HG03457 (cell line): ENCODE measurements around the gene IQCH.
"Not testable (repeated sequence)": the region's sequence is repeated elsewhere in the genome, so short reads cannot be mapped to it uniquely, and the experiment has no call there.

ENCODE experiments used
- ATAC-seq: cut with Tn5 transposase; IDR thresholded peaks from one replicate; pipeline ENCODE4 v1.9.1; 2021; ENCODE audit warnings: moderate number of reproducible peaks; ENCODE audit not compliant: unreplicated experiment

IQCH gene

DNA sequence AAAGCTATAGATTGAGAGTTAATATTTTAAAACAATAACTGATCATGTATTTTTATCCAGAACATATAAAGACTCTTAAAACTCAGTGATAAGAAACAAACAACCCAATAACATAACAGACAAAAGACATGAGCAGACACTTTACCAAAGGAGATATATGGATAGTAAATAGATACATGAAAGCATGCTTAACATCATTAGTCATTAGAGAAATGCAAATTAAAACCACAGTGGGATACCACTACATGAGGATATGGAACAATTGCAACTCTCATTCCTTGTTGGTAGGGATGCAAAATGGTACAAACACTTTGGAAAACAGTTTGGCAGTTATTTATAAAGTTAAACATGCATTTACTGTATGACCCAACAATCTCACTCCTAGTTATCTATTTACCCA is 95.0 kb downstream of the IQCH start:
- ATAC-seq: no peak

DNA sequence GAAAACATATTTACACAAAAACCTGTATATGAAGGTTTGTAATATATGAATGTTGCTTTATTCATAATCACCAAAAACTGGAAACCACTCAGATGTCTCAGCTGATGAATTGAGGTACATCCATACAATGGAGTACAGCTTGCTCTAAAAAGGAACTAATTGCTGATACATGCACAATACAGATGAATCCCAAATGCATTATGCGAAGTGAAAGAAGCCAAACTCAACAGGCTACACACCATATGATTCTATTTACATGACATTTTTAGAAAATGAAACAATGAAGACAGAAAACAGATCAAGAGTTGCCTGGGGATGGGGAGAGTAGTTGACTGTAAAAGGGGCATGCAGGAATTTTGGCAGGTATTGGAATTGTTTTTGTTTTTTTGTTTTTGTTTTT is 95.5 kb downstream of the IQCH start:
- no peak for ATAC-seq

DNA sequence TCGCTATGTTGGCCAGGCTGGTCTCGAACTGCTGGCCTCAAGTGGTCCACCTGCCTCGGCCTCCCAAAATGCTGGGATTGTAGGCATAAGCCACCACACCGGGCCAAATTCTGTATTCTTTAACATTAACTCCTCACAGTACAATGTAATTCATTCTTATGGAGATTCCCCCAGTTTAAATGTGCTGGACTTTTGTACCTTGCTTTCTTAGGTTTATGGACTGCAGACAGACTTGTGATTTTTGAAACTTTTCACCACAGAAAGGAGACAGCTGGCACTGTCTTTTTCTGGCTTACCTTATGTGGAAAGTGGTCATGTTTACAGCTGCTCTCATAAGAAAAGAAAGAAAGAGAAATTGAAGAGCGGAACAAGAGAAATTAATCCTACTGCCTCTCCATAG is 103.8 kb downstream of the IQCH start:
- ATAC-seq: no peak

DNA sequence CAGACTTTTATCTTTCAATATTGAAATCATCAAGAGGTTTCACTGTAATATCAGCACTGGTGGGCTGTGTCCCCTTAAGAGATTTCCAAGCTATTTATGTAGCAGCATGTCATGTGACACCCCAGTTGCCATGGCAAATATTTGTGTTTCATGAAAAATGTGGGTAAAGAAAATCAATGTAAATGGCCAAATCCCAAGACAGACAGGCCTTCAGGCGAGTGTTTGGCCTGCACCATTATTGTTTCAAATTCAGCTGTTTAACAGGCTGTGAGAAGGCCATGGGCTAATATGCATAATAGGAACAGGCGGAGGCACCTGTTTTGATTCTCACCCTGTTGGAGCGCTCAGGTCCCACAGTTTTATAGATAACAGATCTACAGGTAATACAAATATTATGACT is 104.2 kb downstream of the IQCH start:
- no peak for ATAC-seq

DNA sequence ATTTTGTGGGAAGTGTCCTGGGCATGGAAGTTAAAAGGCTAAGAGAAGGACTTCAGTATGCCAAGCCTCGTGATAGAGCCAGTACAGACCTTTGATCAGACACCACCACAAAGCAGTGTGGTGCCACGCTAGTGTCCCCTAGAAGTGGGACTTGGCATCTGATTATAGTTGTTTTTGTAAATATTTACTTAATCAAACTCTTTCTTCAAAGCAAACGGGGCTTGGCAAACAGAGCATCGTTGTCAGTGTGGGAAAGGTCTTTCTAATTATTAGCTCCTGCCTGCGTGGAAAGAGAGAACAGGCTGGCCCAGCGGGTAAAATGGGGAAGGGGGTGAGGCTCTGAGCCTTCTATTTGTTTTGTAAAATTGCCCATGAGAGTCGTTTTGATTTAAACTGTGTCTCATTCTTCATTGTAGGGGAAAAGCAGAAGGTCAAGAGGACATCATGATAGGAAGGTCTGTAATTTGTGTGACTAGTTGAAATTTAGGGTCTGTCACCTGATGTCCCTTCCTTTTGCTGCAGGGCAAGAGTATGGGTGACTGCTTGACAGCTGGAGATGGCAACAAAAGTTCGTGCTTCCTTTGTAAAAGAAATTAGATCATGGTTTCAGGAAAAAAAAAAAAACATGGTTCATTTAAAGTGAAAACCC is 105.0 kb downstream of the IQCH start:
- no peak for ATAC-seq

DNA sequence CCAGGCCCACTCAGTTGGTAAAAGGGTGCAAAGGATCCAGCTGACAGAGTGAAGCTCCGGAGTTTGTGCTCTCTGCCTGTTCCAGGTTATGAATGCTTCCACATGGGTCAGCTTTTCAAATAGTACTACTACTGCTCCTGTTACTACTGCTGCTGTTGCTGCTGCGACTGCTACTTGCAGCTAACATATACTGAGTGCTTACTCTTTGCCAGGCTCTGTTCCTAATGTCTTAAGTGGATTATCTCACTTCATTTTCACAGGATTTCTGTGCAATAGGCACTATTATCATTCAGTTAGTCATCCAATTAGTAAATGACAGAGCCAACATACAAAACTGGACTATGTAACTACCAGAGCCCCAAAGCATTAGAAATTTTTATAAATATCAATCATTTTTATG is 106.5 kb downstream of the IQCH start:
- ATAC-seq: no peak

DNA sequence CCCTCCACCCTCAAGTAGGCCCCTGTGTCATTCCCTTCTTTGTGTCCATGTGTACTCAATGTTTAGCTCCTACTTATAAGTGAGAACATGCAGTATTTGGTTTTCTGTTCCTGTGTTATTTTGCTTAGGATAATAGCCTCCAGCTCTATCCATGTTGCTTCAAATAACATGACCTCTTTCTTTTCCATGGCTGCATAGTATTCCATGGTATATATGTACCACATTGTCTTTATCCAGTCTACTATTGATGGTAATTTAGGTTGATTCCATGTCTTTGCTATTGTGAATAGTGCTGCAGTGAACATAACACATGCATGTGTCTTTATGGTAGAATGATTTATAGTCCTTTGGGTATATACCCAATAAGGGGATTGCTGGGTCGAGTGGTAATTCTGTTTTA is 109.1 kb downstream of the IQCH start:
- ATAC-seq: not testable (repeated sequence)

DNA sequence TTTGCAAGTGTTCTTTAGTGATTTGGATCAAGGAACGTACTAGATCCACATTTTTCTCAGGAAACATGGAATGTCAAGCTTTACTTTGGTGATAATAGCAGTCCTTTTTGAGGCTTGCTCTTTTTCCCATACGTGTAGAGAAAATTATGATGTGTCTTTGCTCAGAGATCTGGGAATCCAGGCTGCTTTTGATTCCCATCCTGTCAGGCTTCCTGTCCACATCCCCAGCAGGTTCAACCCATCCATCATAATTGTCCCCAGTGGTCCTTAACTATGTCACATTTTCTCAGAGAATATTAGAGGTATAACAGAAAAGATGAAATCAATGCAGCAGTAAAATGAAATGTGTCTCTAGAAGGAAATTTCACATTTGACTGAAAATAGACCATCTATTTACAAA is 111.4 kb downstream of the IQCH start:
- no peak for ATAC-seq

DNA sequence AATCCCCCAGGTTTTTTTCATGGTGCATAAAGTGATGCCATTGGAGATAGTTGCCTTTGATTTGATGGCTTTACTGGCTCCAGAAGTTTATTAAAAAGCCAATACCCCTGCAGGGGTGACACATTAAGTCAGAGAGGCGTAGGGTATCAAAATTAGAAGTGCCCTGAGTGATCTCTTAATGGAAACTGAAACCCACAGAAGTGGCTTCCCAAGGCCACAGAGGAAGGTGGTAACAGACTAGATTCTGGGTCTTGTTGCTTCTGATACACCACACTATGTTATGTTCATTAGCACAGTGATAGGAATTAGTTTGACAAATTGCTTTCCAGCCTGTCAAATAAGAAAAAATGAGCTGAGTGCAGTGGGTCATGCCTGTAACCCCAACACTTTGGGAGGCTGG is 112.3 kb downstream of the IQCH start:
- no peak for ATAC-seq

DNA sequence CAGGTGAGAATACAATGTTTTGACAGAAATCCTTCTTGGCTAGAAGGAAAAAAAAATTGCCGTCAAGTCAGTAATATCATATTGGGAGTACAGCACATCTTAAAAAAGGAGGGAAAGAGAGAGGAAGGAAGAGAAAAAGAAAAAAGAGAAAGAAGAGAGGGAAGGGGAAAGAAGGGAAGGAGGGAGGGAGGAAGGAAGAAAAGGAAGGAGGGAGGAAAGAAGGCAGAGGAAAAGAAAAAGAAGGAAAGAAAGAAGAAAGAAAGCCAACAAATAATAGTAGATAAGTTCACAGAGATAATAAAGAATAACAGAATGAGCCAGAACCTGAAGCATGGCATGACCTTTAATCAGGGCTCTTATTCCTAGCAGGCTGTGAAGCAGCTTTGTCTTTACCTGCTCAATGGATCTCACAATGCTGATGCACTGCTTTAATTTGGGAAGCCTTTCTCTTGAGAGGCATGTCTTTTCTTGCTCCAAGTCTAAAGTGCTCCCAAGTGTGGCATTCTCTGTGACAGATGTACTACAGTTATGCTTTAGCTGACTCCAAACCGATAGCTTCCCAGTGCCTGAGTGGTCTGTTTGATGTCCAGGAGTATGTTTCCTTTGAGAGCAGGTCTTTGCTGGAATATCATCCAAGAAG is 114.9 kb downstream of the IQCH start:
- no peak for ATAC-seq

DNA sequence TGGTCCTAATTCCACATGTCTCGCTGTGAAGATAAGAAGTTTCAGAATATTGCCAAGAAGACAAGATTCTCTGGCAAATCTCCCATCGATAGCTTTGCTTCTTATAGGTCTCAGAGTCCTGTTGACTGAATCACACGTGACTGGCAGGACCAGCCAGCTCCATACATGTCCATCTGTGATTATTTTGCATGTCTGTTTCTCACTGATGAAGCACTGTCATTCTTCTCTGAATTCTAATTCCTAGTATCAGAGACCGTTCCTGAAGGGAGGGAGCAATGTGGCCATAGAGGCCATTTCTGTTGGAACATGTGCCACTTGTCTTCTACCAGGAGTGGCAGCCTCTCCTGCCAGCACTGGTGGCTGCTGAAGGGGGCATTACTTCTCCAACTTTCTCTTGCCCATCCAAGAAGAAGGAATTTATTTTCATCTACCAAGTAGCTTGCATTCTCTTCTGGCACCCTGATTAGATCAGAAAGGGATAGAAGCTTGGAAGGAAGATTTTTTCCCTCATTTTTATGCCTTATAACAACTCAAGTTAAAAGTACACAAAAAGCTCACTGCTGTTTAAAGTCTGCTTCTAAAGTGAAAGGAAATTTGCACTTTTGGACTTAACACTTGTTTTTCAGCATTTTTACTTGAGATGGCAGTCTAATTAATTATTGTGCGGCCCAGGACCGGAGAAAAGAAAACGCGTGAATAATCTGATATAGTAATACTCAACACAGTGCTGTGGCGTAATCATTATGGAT is 115.8 kb downstream of the IQCH start:
- no peak for ATAC-seq

DNA sequence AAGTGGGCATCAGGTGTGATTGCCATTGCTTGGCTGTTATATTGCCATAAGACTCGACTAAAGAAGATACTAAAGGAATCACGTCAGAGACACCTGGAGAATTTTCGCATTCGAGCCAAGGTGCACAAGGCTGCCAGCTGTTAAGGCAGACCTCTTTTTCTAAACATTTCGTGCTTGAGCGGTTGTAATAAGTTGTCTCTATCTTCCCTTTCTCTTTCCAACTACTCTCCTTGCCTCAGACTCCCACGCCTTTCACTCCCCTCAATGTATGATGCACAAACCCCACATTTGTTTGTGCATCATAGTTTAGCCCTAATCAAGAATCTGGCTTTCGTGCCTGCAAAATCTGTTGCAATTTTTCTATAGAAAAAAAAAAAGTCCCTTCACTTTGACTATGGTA is 118.0 kb downstream of the IQCH start:
- no peak for ATAC-seq

DNA sequence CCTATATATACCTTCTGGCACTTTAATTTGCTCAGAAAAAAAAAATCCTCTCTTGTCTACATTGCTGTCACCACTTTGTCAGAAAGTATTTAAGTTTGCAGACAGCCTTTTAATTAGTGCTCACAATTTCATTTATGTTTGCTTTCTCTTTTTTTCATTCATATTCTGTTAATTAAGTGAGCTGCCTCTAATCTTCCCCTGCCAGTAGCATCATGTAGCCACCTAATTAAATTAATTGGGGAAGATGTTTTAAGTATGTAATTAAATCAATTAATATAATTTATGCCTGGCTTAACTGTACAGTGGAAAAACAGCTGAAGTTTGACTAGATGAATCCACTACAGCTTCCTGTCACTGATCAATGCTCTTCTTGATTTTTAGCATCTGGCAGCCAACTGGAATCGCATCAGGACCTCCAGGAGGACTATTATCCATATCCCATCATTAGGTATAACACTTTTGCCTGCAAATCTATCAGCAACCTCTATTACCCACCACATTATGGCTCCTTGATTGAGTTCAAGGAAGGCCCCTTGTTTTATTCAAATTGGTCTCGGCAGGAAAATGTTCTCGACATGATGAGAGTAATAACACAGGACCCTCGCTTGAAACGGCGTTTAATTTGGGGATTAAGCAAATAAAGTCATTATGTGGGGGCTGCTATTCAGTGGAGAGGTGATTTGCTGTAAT is 118.5 kb downstream of the IQCH start:
- ATAC-seq: no peak

DNA sequence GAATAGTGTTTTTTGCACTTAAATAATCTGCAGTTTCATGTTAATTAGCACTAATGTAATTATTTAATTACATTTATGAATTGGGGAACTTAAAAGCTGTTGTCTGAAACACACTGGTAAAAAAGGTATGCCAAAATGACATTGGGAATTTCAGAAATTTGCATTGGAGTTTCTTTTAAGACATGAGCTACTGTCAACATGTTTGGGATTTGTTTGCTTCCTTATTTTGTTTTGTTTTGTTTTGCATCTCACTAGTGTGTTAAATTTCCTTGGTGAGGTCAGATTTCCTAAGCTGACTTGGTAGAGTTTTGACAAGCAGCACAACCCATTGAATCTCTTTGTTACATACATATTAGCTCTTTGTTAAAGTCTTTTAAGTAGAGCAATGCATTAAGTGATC is 119.4 kb downstream of the IQCH start:
- no peak for ATAC-seq

DNA sequence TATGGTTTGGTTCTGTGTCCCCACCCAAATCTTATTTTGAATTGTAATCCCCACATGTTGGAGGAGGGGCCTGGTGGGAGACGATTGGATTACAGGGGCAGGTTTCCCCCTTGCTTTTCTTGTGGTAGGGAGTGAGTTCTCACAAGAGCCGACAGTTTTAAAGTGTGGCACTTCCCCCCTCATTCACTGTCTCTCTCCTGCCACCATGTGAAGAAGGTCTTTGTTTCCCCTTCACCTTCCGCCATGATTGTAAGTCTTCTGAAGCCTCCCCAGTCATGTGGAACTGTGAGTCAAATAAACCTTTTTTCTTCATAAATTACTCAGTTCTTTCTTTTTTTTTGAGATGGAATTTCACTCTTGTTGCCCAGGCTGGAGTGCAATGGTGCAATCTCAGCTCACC is 124.9 kb downstream of the IQCH start:
- no peak for ATAC-seq

DNA sequence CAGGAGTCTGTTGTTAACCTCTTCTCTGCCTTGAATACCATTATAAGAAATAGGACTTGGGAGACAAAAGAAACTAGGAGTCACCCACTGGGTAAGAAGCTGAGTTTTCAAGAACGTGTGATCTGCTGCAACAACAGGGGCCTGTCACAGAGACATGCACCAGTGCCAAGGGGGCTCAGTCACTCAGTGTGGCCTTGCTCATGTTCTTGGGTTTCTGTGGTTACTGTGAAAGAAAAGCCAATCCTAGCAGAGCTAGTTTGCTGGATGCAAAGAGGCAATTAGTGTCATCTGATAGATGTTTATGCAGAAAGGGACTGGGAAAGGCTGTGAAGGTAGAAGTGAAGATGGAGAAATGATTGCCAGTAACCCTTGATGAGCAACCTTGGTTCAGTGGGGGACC is 126.3 kb downstream of the IQCH start:
- no peak for ATAC-seq

DNA sequence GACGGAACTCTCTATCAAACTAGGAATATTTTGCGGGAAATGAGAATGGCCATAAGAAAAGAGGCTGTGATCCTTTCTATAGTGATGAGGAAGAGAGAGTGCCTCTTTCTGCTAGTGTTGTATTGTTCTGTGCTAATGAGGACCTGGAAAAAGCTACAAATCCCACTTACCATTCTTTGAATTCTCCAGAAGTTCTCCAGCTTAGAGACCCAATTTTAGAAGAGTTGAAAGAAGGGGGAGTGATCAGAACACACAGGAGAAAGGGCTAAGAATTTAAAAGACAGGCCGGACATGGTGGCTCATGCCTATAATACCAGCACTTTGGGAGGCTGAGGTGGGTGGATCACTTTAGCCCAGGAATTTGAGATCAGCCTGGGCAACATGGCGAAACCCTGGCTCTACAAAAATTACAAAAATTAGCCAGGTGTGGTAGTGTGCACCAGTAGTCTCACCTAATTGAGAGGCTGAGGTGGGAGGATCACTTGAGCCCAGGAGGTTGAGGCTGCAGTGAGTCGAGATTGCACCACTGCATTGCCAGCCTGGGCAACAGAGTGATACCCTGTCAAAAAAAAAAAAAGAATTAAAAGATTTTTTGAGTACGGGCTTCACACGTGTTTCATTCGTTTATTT is 126.9 kb downstream of the IQCH start:
- ATAC-seq: no peak

DNA sequence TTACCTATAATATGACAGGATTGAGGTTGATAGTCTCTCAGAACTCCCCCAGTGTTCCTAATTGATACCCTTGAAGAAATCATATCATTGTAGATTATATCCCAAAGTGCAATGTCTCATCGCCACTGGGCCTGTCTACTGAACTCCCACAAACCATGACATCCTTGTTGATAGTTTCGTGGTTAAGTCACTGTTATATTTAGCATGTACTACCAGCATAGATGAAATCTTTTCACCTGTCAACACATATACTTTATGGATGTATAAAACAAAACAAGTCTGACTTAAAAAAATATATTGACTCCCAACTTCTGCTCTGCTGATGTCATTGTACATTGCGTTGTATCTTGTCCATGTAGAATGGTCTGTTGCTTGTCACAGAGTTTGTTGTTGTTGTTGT is 128.1 kb downstream of the IQCH start:
- no peak for ATAC-seq

DNA sequence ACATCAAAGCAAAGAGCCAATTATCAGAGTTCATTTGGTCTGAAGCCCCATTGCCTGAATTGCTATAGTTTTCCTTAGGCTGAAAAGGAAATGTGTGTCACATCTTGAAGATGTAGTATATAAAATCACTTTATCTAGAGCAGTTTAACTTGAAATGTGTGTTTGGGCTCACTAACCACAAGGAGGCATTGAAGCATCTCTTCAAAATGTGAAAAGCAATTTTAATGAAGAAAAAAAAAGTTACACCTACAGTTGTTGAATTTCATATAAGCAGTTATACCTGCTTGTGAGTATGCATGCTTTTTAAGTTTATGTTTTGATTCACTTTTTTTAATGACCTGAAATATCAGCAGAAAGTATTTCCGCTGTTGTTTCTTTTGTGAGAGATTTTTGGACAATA is 129.3 kb downstream of the IQCH start:
- ATAC-seq: no peak

DNA sequence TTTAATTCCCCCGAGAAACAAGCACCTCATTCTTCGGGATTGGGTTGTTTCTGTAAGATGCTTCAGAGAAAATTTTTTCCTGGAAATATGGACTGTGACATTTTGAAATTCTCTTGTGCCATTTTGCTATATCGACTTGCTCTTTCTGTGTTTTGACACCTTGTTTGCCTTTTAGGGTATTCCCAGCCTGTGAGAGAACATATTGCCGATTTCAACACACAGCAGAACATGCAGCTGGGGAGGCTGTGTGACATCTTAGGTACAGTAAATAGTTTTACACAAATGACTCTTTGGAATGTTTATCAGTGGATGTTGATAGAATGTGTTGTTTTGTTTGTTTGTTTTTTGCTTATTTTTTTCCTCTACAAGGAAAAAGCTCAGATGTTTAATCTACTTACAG is 130.2 kb downstream of the IQCH start:
- no peak for ATAC-seq

DNA sequence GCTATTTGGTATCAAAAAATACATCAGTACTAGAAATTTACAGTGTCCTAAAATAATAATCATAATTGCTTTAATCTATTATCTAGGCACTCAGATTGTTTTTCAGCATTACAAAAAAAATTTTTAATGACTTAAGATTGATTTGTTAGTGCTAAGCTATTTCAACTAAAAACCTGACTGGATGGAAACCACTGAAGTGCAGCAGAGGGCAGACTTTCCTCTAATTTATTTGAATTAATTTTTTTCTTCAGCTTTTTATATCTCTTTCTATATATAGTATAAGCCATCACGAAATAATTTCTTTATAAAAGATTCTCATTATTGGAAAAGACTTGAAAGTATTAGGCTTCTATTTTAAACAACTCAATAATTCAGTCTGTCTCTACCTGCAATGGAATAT is 131.4 kb downstream of the IQCH start:
- no peak for ATAC-seq
